Transverse colon (tissue), 3 donors: ENCODE data around the gene KCNC4.

ENCODE experiments used
- EP300 ChIP-seq: sonication (generic); formaldehyde crosslinking; IDR thresholded peaks from one replicate; pipeline ENCODE4 v1.6.1; 2017; ENCODE audit warnings: antibody characterized with exemption, low read depth
- TF ChIP-seq, protein P1 (sequence below), 5 experiments: fragments of 200-600 bp in 3 of 5; fragments of 450-650 bp in 2 of 5; sonication (generic) in 3 of 5; IDR thresholded peaks; 1 replicate in 2 of 5; 2 replicates in 3 of 5; pipeline ENCODE4 v1.5.1; 2016 to 2017; ENCODE audit warnings: antibody characterized with exemption in 5 of 5, inconsistent platforms in 3 of 5, mild to moderate bottlenecking in 2 of 5, moderate library complexity in 1 of 5

DNA sequence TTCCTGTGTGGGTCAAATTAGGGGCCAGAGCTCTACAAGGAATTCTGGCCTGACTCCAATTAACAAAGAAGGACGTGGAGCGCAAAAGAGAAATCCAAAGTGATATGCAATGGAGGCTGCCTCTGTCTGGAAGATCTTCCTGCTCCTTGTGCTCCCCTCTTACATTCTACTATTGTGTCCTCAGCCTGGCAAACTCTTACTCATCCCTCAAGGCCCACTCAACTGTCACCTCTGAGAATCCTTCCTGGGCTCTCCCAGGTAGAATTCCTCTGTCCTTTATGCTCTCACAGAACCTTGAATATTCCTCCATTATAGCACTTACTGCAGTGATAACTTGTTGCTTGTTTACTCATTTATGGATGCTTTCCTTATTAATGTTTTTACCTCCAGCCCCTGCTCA lies 31.4 kb downstream of the KCNC4 start:
- no peak for TF ChIP-seq EP300
- TF ChIP-seq, protein P1, sequence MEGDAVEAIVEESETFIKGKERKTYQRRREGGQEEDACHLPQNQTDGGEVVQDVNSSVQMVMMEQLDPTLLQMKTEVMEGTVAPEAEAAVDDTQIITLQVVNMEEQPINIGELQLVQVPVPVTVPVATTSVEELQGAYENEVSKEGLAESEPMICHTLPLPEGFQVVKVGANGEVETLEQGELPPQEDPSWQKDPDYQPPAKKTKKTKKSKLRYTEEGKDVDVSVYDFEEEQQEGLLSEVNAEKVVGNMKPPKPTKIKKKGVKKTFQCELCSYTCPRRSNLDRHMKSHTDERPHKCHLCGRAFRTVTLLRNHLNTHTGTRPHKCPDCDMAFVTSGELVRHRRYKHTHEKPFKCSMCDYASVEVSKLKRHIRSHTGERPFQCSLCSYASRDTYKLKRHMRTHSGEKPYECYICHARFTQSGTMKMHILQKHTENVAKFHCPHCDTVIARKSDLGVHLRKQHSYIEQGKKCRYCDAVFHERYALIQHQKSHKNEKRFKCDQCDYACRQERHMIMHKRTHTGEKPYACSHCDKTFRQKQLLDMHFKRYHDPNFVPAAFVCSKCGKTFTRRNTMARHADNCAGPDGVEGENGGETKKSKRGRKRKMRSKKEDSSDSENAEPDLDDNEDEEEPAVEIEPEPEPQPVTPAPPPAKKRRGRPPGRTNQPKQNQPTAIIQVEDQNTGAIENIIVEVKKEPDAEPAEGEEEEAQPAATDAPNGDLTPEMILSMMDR (IDR thresholded peaks at IDR 0.05) = no peak
